Osteocyte (in vitro differentiated cells): Measurements from ENCODE around the gene NKIRAS1. TPM values are rescaled to one million over a fixed set of nuclear protein-coding genes. Genes with fewer than 3 reads are reported as not detected.

Source experiments
- DNase-seq: peaks from one replicate; pipeline ENCODE4 v3.0.0; 2021; ENCODE audit warnings: mixed read lengths; ENCODE audit not compliant: unreplicated experiment; ENCODE audit errors: extremely low spot score
- H3K27ac Mint-ChIP-seq: one replicate; pipeline ENCODE4 v1.8.0; 2021; ENCODE audit warnings: mild to moderate bottlenecking, mixed read lengths; ENCODE audit not compliant: unreplicated experiment
- H3K27me3 Mint-ChIP-seq: one replicate; pipeline ENCODE4 v1.8.0; 2021; ENCODE audit warnings: mixed read lengths; ENCODE audit not compliant: unreplicated experiment
- H3K36me3 Mint-ChIP-seq: one replicate; pipeline ENCODE4 v1.8.0; 2021; ENCODE audit warnings: mixed read lengths; ENCODE audit not compliant: unreplicated experiment
- H3K4me1 Mint-ChIP-seq: one replicate; pipeline ENCODE4 v1.8.0; 2021; ENCODE audit warnings: mixed read lengths; ENCODE audit not compliant: unreplicated experiment
- H3K4me3 Mint-ChIP-seq: one replicate; pipeline ENCODE4 v1.8.0; 2021; ENCODE audit warnings: mild to moderate bottlenecking, moderate library complexity, mixed read lengths; ENCODE audit not compliant: unreplicated experiment
- H3K9me3 Mint-ChIP-seq: one replicate; pipeline ENCODE4 v1.8.0; 2021; ENCODE audit warnings: mixed read lengths; ENCODE audit not compliant: unreplicated experiment
- long read RNA-seq: library from polyadenylated mRNA; unstranded; transcript quantifications from one replicate; pipeline ENCODE4 v2.0.0, GENCODE V29; 2021
- total RNA-seq: library from RNA; stranded (reverse); gene quantifications from 2 replicates; pipeline ENCODE4 v1.2.1, GENCODE V29; 2021
- TF ChIP-seq, protein P1 (sequence below): fragments of 200-600 bp; sonication (generic); IDR thresholded peaks from 2 replicates; pipeline ENCODE4 v1.5.0; 2021; ENCODE audit warnings: antibody characterized with exemption, mild to moderate bottlenecking, moderate library complexity

Gene NKIRAS1
- total RNA-seq = 12.9 and 13.1 TPM in 2 replicates
- long read RNA-seq, transcript NKIRAS1-206 (5 exons, 2,014 nt) = major isoform, 73 of 105 reads
- long read RNA-seq, partial matches to known transcripts = 1 of 105 reads
- long read RNA-seq, other reads (novel, unspliced or antisense) = 26 of 105 reads

- no peaks in the 10 kb centered on the region for H3K9me3 Mint-ChIP-seq
- H3K27me3 Mint-ChIP-seq = no peaks in the 10 kb centered on the region
Observed at GRCh38 chr3:23916886-23917678, at the start of gene NKIRAS1, which contains the start of gene RPL15. TSS of gene NKIRAS1 (minus strand) at chr3:23916990. CDS start at chr3:23910904, 6,086 bp downstream. TSS of gene RPL15 (plus strand) at chr3:23917132. CDS start at chr3:23917860, 728 bp downstream.

GRCh38 chr3:23966328-23966727 lies 49.5 kb upstream of the NKIRAS1 start:
- DNase-seq = no peak
- Mint-ChIP-seq H3K9me3 (no peaks in the 10 kb centered on the region), H3K4me3 (no peak overlapping the region), H3K27me3 (no peaks in the 10 kb centered on the region), H3K36me3 (peaks cover 40% of the 10 kb centered on the region), H3K4me1 (peaks cover 45% of the 10 kb centered on the region), H3K27ac (peak overlapping the region; percentile 92)
- TF ChIP-seq, protein P1, sequence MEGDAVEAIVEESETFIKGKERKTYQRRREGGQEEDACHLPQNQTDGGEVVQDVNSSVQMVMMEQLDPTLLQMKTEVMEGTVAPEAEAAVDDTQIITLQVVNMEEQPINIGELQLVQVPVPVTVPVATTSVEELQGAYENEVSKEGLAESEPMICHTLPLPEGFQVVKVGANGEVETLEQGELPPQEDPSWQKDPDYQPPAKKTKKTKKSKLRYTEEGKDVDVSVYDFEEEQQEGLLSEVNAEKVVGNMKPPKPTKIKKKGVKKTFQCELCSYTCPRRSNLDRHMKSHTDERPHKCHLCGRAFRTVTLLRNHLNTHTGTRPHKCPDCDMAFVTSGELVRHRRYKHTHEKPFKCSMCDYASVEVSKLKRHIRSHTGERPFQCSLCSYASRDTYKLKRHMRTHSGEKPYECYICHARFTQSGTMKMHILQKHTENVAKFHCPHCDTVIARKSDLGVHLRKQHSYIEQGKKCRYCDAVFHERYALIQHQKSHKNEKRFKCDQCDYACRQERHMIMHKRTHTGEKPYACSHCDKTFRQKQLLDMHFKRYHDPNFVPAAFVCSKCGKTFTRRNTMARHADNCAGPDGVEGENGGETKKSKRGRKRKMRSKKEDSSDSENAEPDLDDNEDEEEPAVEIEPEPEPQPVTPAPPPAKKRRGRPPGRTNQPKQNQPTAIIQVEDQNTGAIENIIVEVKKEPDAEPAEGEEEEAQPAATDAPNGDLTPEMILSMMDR = no peak

More at GRCh38 chr3:23916886-23917678, at the start of gene NKIRAS1, which contains the start of gene RPL15:
- Mint-ChIP-seq H3K4me3 (peak within 1 kb of the TSS; percentile 93), H3K36me3 (peaks cover 40% of the 10 kb centered on the region), H3K27ac (peak within 1 kb of the TSS; percentile 89), H3K4me1 (peaks cover 54% of the 10 kb centered on the region)
- TF ChIP-seq, protein P1 = peak; percentile 53
- DNase-seq = peak; percentile 98

- no peak overlapping the region for H3K4me3 Mint-ChIP-seq
- no peaks in the 10 kb centered on the region for H3K9me3 Mint-ChIP-seq
- TF ChIP-seq, protein P1 = no peak
- no peaks in the 10 kb centered on the region for H3K27me3 Mint-ChIP-seq
- H3K4me1 Mint-ChIP-seq = peaks cover 47% of the 10 kb centered on the region
- DNase-seq = no peak
- H3K27ac Mint-ChIP-seq = peak overlapping the region; percentile 47
- peaks cover 41% of the 10 kb centered on the region for H3K36me3 Mint-ChIP-seq
Observed at GRCh38 chr3:23964537-23965235, 47.9 kb upstream of the NKIRAS1 start.

DNA sequence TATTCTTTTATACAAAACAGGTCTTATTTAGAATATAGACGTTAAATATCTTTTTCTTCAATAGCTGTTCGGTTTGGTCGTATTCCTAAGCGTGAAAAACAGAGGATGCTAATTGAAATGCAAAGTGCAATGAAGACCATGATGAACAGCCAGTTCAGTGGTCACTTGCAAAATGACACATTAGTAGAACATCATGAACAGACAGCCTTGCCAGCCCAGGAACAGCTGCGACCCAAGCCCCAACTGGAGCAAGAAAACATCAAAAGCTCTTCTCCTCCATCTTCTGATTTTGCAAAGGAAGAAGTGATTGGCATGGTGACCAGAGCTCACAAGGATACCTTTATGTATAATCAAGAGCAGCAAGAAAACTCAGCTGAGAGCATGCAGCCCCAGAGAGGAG lies 45.1 kb upstream of the NKIRAS1 start:
- peaks cover 43% of the 10 kb centered on the region for H3K4me1 Mint-ChIP-seq
- H3K27ac Mint-ChIP-seq = no peak overlapping the region
- H3K9me3 Mint-ChIP-seq = no peaks in the 10 kb centered on the region
- H3K4me3 Mint-ChIP-seq = no peak overlapping the region
- H3K36me3 Mint-ChIP-seq = peaks cover 31% of the 10 kb centered on the region
- TF ChIP-seq, protein P1 = no peak
- no peak for DNase-seq
- H3K27me3 Mint-ChIP-seq = no peaks in the 10 kb centered on the region
